Neuronal stem cell (in vitro differentiated cells): ENCODE data around the gene ALG10B.
"Not testable (repeated sequence)": the region's sequence is repeated elsewhere in the genome, so short reads cannot be mapped to it uniquely, and the experiment has no call there.

Source experiments
- DNase-seq: peaks from one replicate; pipeline ENCODE4 v3.0.0-alpha.2; 2013; ENCODE audit warnings: low spot score
- H2AFZ ChIP-seq: one replicate; pipeline ENCODE4 v1.6.1; 2013; ENCODE audit warnings: mild to moderate bottlenecking, low read length, inconsistent platforms
- H2AK5ac ChIP-seq: 2 replicates; pipeline ENCODE4 v1.6.1; 2013; ENCODE audit warnings: low read depth, mild to moderate bottlenecking, inconsistent platforms, low read length, moderate library complexity, mixed read lengths
- H2BK120ac ChIP-seq: 2 replicates; pipeline ENCODE4 v1.6.1; 2013; ENCODE audit warnings: low read depth, mild to moderate bottlenecking, inconsistent platforms, low read length, moderate library complexity, mixed read lengths
- H2BK12ac ChIP-seq: one replicate; pipeline ENCODE4 v1.6.1; 2013; ENCODE audit warnings: low read length, inconsistent platforms
- H2BK15ac ChIP-seq: 2 replicates; pipeline ENCODE4 v1.6.1; 2013; ENCODE audit warnings: mild to moderate bottlenecking, low read length, inconsistent platforms, mixed read lengths
- H2BK5ac ChIP-seq: one replicate; pipeline ENCODE4 v1.6.1; 2013; ENCODE audit warnings: inconsistent platforms, mild to moderate bottlenecking, low read length, moderate library complexity
- H3K14ac ChIP-seq: one replicate; pipeline ENCODE4 v1.6.1; 2013; ENCODE audit warnings: low read length, inconsistent platforms
- H3K18ac ChIP-seq: 2 replicates; pipeline ENCODE4 v1.6.1; 2013; ENCODE audit warnings: low read length, inconsistent platforms
- H3K23ac ChIP-seq: 2 replicates; pipeline ENCODE4 v1.6.1; 2013; ENCODE audit warnings: low read depth, mild to moderate bottlenecking, mixed read lengths, low read length, inconsistent platforms; ENCODE audit not compliant: poor library complexity
- H3K27ac ChIP-seq: replicated peaks from 3 replicates; pipeline ENCODE4 v1.5.1; 2013; ENCODE audit warnings: low read length, inconsistent platforms
- H3K27me3 ChIP-seq, 3 experiments: 2 replicates each; pipeline ENCODE4 v1.6.1; 2013; ENCODE audit warnings: low read length in 3 of 3, mild to moderate bottlenecking in 2 of 3, inconsistent platforms in 1 of 3, low read depth in 1 of 3, mixed read lengths in 1 of 3, moderate library complexity in 1 of 3; ENCODE audit not compliant: control insufficient read depth in 3 of 3, insufficient read depth in 3 of 3
- H3K36me3 ChIP-seq, 2 donors: replicated peaks in 1 of 2; 2 replicates each; pipeline ENCODE4 v1.6.1; 2013; ENCODE audit warnings: low read length in 2 of 2; ENCODE audit not compliant: control insufficient read depth in 2 of 2, insufficient read depth in 2 of 2
- H3K4ac ChIP-seq: 2 replicates; pipeline ENCODE4 v1.6.1; 2013; ENCODE audit warnings: inconsistent platforms, mild to moderate bottlenecking, low read length, moderate library complexity
- H3K4me1 ChIP-seq, 2 donors: 1 replicate in 1 of 2; 2 replicates in 1 of 2; pipeline ENCODE4 v1.6.1; 2013; ENCODE audit warnings: low read length in 2 of 2, low read depth in 1 of 2; ENCODE audit not compliant: control insufficient read depth in 2 of 2, insufficient read depth in 1 of 2
- H3K4me2 ChIP-seq: one replicate; pipeline ENCODE4 v1.6.1; 2013; ENCODE audit warnings: mild to moderate bottlenecking, low read length, inconsistent platforms; ENCODE audit not compliant: insufficient read depth, poor library complexity, severe bottlenecking
- H3K4me3 ChIP-seq, 2 donors: 2 replicates each; pipeline ENCODE4 v1.5.1; 2013; ENCODE audit warnings: low read length in 2 of 2, mild to moderate bottlenecking in 2 of 2, inconsistent platforms in 1 of 2, moderate library complexity in 1 of 2
- H3K79me1 ChIP-seq: one replicate; pipeline ENCODE4 v1.6.1; 2013; ENCODE audit warnings: low read depth, mild to moderate bottlenecking, inconsistent platforms, low read length, moderate library complexity
- H3K9ac ChIP-seq: one replicate; pipeline ENCODE4 v1.6.1; 2013; ENCODE audit warnings: mild to moderate bottlenecking, low read depth, low read length, inconsistent platforms; ENCODE audit not compliant: poor library complexity
- H3K9me3 ChIP-seq, 2 donors: replicated peaks in 1 of 2; 2 replicates each; pipeline versions ENCODE3 to v1.6.1; 2013; ENCODE audit warnings: low read length in 2 of 2, mild to moderate bottlenecking in 2 of 2, inconsistent platforms in 1 of 2, low read depth in 1 of 2, mixed read lengths in 1 of 2, moderate library complexity in 1 of 2; ENCODE audit not compliant: control insufficient read depth in 2 of 2, insufficient read depth in 1 of 2
- H4K8ac ChIP-seq: one replicate; pipeline ENCODE4 v1.6.1; 2013; ENCODE audit warnings: low read depth, mild to moderate bottlenecking, inconsistent platforms, low read length, moderate library complexity
- H4K91ac ChIP-seq: one replicate; pipeline ENCODE4 v1.6.1; 2013; ENCODE audit warnings: low read length, low read depth, mild to moderate bottlenecking, inconsistent platforms; ENCODE audit not compliant: poor library complexity
- WGBS, 2 donors: extraction: QIAGEN DNeasy Blood & Tissue Kit; methylation state at CpG; one replicate each; pipeline ENCODE4 v1.1.7; 2013; ENCODE audit warnings: missing lambda C conversion rate in 2 of 2, mixed read lengths in 1 of 2; ENCODE audit not compliant: insufficient read length in 2 of 2, insufficient replicate concordance in 1 of 2; ENCODE audit errors: extremely low coverage in 2 of 2; 5-methylcytosine and 5-hydroxymethylcytosine counted together

ALG10B gene

GRCh38 chr12:38330414-38330813 lies 13.8 kb downstream of the ALG10B start:
- not testable (repeated sequence) for H2BK120ac ChIP-seq, H2AK5ac ChIP-seq, H3K4me3 ChIP-seq, H2BK12ac ChIP-seq, H3K23ac ChIP-seq, H2BK15ac ChIP-seq, H3K14ac ChIP-seq, H3K27ac ChIP-seq, H2AFZ ChIP-seq, H4K91ac ChIP-seq, DNase-seq, H3K4ac ChIP-seq, H3K9ac ChIP-seq, H3K27me3 ChIP-seq, H3K4me1 ChIP-seq, H4K8ac ChIP-seq, H3K36me3 ChIP-seq, H3K4me2 ChIP-seq, H3K9me3 ChIP-seq, H2BK5ac ChIP-seq, H3K18ac ChIP-seq, H3K79me1 ChIP-seq
- no CpG with 5 or more reads among the region's 30 CpGs for WGBS, 2 donors

DNA sequence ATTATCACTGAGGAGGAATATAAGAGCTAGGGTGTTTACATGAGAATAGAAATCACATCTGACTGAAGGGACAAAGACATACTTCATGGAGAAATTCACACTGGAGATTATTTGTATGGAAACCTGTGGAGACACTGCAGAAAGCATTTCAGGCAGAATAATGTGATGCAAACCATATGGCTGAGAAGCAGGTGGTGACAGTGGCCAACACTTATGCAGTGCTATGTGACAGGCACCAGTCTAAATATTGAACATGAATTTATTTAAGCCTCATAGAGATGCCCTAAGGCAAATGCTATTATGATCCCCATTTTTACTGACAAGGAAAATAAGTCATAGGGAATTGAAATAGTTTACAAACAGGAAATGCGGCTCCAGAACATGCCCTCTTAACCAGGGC lies 16.2 kb downstream of the ALG10B start:
- H3K18ac ChIP-seq, result no peak overlapping the region
- no peak overlapping the region for H4K91ac ChIP-seq
- H3K4me1 ChIP-seq, result no peaks in the 10 kb centered on the region
- H2BK12ac ChIP-seq, result no peak overlapping the region
- no peak overlapping the region for H3K4ac ChIP-seq
- H3K27ac ChIP-seq, result no peak overlapping the region
- no peak overlapping the region for H2BK15ac ChIP-seq
- H3K36me3 ChIP-seq, result no peaks in the 10 kb centered on the region
- no peak overlapping the region for H2AFZ ChIP-seq
- no peaks in the 10 kb centered on the region for H3K9me3 ChIP-seq
- H3K23ac ChIP-seq, result no peak overlapping the region
- H2AK5ac ChIP-seq, result no peak overlapping the region
- H3K4me3 ChIP-seq, result no peak overlapping the region
- no peak overlapping the region for H3K4me2 ChIP-seq
- H2BK120ac ChIP-seq, result no peak overlapping the region
- no peak overlapping the region for H4K8ac ChIP-seq
- H3K14ac ChIP-seq, result no peak overlapping the region
- no peak overlapping the region for H3K9ac ChIP-seq
- DNase-seq, result no peak
- H3K27me3 ChIP-seq, result no peaks in the 10 kb centered on the region
- no peaks in the 10 kb centered on the region for H3K79me1 ChIP-seq
- WGBS, 2 donors, result no CpG with 5 or more reads among the region's 1 CpG
- no peak overlapping the region for H2BK5ac ChIP-seq

DNA sequence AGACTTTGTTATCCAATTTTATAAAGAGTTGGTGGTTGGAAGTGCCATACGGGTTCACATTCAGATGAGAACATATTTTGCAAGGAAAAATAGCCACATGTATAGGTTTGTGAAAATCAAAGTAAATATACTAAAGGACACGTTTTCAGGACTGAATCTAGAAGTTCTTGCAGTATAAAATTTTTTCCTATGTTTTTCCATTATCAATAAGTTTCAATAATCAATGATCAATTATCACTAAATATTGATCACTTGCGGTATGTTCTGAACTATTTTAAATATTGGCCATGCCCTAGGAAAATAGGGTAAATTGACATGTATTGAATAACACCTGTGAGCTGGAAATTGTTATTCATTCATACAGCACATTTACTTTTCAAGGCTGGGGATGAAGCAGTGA lies 25.9 kb downstream of the ALG10B start:
- DNase-seq, result no peak
- no CpG with 5 or more reads among the region's 3 CpGs for WGBS, 2 donors
- H2AK5ac ChIP-seq, result no peak overlapping the region

DNA sequence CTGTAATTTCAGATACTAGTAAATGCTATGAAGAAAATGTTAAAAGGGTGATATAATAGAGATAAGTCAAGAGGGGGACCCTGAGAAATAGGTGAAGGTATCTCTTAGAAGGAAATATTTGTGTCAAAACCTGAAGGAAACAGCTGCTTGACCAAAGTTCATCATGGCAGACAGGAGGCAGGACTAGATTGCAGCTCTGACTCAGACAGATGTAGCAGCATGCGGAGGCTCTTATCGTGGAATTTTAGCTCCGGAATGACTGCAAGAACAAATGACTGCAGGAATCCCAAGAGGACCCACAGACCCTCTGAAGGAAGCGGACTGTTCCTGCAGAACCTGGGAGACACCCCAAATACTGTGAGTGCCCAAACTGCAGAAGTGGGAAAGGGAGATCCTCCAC lies 26.7 kb downstream of the ALG10B start:
- H3K9ac ChIP-seq, H3K4me3 ChIP-seq, H3K4me2 ChIP-seq, DNase-seq, H2AK5ac ChIP-seq, H3K79me1 ChIP-seq, H3K23ac ChIP-seq, H3K14ac ChIP-seq, H3K36me3 ChIP-seq, H2BK5ac ChIP-seq, H3K9me3 ChIP-seq, H4K8ac ChIP-seq, H4K91ac ChIP-seq, H3K4ac ChIP-seq, H3K4me1 ChIP-seq, H3K18ac ChIP-seq, H3K27me3 ChIP-seq, H2BK120ac ChIP-seq, H2BK15ac ChIP-seq, H2AFZ ChIP-seq, H3K27ac ChIP-seq, H2BK12ac ChIP-seq: not testable (repeated sequence)
- no CpG with 5 or more reads among the region's 4 CpGs for WGBS, 2 donors

More for the DNA sequence above, 25.9 kb downstream of the ALG10B start:
- H3K4me2 ChIP-seq, result no peak overlapping the region
- no peak overlapping the region for H4K8ac ChIP-seq
- no peaks in the 10 kb centered on the region for H3K4me1 ChIP-seq
- no peak overlapping the region for H3K4me3 ChIP-seq
- H2BK5ac ChIP-seq, result no peak overlapping the region
- H3K27ac ChIP-seq, result no peak overlapping the region
- H3K4ac ChIP-seq, result no peak overlapping the region
- H2BK15ac ChIP-seq, result no peak overlapping the region
- no peaks in the 10 kb centered on the region for H3K36me3 ChIP-seq
- H3K27me3 ChIP-seq, result no peaks in the 10 kb centered on the region
- no peak overlapping the region for H2AFZ ChIP-seq
- no peak overlapping the region for H3K14ac ChIP-seq
- no peak overlapping the region for H3K18ac ChIP-seq
- H3K23ac ChIP-seq, result no peak overlapping the region
- no peak overlapping the region for H2BK120ac ChIP-seq
- H3K79me1 ChIP-seq, result no peaks in the 10 kb centered on the region
- no peaks in the 10 kb centered on the region for H3K9me3 ChIP-seq
- no peak overlapping the region for H4K91ac ChIP-seq
- no peak overlapping the region for H3K9ac ChIP-seq
- no peak overlapping the region for H2BK12ac ChIP-seq
